ENCODE results near the gene CTDP1. TPM values are rescaled to one million over a fixed set of nuclear protein-coding genes. Genes with fewer than 3 reads are reported as not detected.

Gene CTDP1
- total RNA-seq, 2 donors from 2014 or later = 8.8 to 21.8 TPM

GRCh38 chr18:79801217-79801616 is 121.6 kb downstream of the CTDP1 start:
- no peak overlapping the region for H3K27ac ChIP-seq
- peaks cover 18% of the 10 kb centered on the region for H3K4me1 ChIP-seq
- 90 to 92% methylated on average over 13 of the region's 13 CpGs for WGBS, 2 donors
- TF ChIP-seq POLR2A (IDR thresholded peaks at IDR 0.05) (no peak), CTCF (IDR thresholded peaks at IDR 0.05) (no peak)
- intact Hi-C loops (cut with DNase I) = loop anchor here (10.0 kb wide), 1 partner anchor 56 kb away; no protein-coding TSS in a partner anchor
- peaks cover 0 to 19% of the 10 kb centered on the region in 2 donors for H3K27me3 ChIP-seq
- no peak overlapping the region for H3K4me3 ChIP-seq
- no peaks in the 10 kb centered on the region for H3K36me3 ChIP-seq (replicated peaks in 1 of 2; ENCODE audit: insufficient read depth in 1 of 2, low read depth in 2 of 2)
- no peak for ATAC-seq
- no peaks in the 10 kb centered on the region for H3K9me3 ChIP-seq
- DNase-seq = no peak

GRCh38 chr18:79801641-79802040 is 122.0 kb downstream of the CTDP1 start:
- no peaks in the 10 kb centered on the region for H3K9me3 ChIP-seq
- DNase-seq = no peak
- H3K4me1 ChIP-seq = peaks cover 18% of the 10 kb centered on the region
- 81 to 83% methylated on average over 9 of the region's 9 CpGs for WGBS, 2 donors
- H3K4me3 ChIP-seq = no peak overlapping the region
- no peak for ATAC-seq
- no peak for TF ChIP-seq CTCF (IDR thresholded peaks at IDR 0.05)
- TF ChIP-seq POLR2A (IDR thresholded peaks at IDR 0.05) = no peak
- intact Hi-C loops (cut with DNase I) = loop anchor here (10.0 kb wide), 1 partner anchor 57 kb away; no protein-coding TSS in a partner anchor
- H3K36me3 ChIP-seq (replicated peaks in 1 of 2; ENCODE audit: insufficient read depth in 1 of 2, low read depth in 2 of 2) = no peaks in the 10 kb centered on the region
- peaks cover 0 to 19% of the 10 kb centered on the region in 2 donors for H3K27me3 ChIP-seq
- H3K27ac ChIP-seq = no peak overlapping the region

- TF ChIP-seq POLR2A (IDR thresholded peaks at IDR 0.05) = no peak
- no peak for TF ChIP-seq CTCF (IDR thresholded peaks at IDR 0.05)
- DNase-seq (no peak), ATAC-seq (no peak)
- WGBS, 2 donors = 67 to 75% methylated on average over 12 to 18 of the region's 18 CpGs
- Histone ChIP-seq H3K4me3 (no peak overlapping the region), H3K4me1 (peaks cover 18% of the 10 kb centered on the region), H3K36me3 (replicated peaks in 1 of 2; ENCODE audit: insufficient read depth in 1 of 2, low read depth in 2 of 2) (no peaks in the 10 kb centered on the region), H3K27ac (no peak overlapping the region), H3K27me3 (peaks cover 0 to 15% of the 10 kb centered on the region in 2 donors), H3K9me3 (no peaks in the 10 kb centered on the region)
- intact Hi-C loops (cut with DNase I) = loop anchor here (10.0 kb wide), 1 partner anchor 57 kb away; no protein-coding TSS in a partner anchor
Observed at GRCh38 chr18:79802298-79802697, 122.7 kb downstream of the CTDP1 start.

GRCh38 chr18:79803611-79804051 is 124.0 kb downstream of the CTDP1 start:
- no peak overlapping the region for H3K4me3 ChIP-seq
- no peak overlapping the region for H3K27ac ChIP-seq
- no peaks in the 10 kb centered on the region for H3K36me3 ChIP-seq (replicated peaks in 1 of 2; ENCODE audit: insufficient read depth in 1 of 2, low read depth in 2 of 2)
- WGBS, 2 donors = 83 to 86% methylated on average over 5 to 13 of the region's 14 CpGs
- no peak for ATAC-seq
- no peak for DNase-seq
- H3K4me1 ChIP-seq = peaks cover 8% of the 10 kb centered on the region
- H3K27me3 ChIP-seq = peaks cover 0 to 6% of the 10 kb centered on the region in 2 donors
- TF ChIP-seq POLR2A (IDR thresholded peaks at IDR 0.05) = no peak
- no peak for TF ChIP-seq CTCF (IDR thresholded peaks at IDR 0.05)
- no peaks in the 10 kb centered on the region for H3K9me3 ChIP-seq
- intact Hi-C loops (cut with DNase I) = loop anchor here (10.0 kb wide), 1 partner anchor 59 kb away; no protein-coding TSS in a partner anchor

Other genes with a start within 250 kb of the CTDP1 start
- not detected for gene KCNG2, start 118.1 kb downstream of the CTDP1 start, total RNA-seq

Measured in body of pancreas (tissue), 4 donors.